T follicular helper cell (primary cell): ENCODE measurements around the gene CELSR2.
"Not testable (repeated sequence)": the region's sequence is repeated elsewhere in the genome, so short reads cannot be mapped to it uniquely, and the experiment has no call there.

Experiments used
- DNase-seq: peaks from one replicate; pipeline ENCODE4 v3.0.0-alpha.2; 2020; ENCODE audit warnings: low read depth
- total RNA-seq, 2 experiments: gene quantifications; one replicate each; lab custom pipeline; 2026; lab: John Stamatoyannopoulos, UW

Gene CELSR2, protein sequence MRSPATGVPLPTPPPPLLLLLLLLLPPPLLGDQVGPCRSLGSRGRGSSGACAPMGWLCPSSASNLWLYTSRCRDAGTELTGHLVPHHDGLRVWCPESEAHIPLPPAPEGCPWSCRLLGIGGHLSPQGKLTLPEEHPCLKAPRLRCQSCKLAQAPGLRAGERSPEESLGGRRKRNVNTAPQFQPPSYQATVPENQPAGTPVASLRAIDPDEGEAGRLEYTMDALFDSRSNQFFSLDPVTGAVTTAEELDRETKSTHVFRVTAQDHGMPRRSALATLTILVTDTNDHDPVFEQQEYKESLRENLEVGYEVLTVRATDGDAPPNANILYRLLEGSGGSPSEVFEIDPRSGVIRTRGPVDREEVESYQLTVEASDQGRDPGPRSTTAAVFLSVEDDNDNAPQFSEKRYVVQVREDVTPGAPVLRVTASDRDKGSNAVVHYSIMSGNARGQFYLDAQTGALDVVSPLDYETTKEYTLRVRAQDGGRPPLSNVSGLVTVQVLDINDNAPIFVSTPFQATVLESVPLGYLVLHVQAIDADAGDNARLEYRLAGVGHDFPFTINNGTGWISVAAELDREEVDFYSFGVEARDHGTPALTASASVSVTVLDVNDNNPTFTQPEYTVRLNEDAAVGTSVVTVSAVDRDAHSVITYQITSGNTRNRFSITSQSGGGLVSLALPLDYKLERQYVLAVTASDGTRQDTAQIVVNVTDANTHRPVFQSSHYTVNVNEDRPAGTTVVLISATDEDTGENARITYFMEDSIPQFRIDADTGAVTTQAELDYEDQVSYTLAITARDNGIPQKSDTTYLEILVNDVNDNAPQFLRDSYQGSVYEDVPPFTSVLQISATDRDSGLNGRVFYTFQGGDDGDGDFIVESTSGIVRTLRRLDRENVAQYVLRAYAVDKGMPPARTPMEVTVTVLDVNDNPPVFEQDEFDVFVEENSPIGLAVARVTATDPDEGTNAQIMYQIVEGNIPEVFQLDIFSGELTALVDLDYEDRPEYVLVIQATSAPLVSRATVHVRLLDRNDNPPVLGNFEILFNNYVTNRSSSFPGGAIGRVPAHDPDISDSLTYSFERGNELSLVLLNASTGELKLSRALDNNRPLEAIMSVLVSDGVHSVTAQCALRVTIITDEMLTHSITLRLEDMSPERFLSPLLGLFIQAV (N-terminal part only)
- total RNA-seq, result 3.1 to 13.9 reads per million in 2 experiments

DNA sequence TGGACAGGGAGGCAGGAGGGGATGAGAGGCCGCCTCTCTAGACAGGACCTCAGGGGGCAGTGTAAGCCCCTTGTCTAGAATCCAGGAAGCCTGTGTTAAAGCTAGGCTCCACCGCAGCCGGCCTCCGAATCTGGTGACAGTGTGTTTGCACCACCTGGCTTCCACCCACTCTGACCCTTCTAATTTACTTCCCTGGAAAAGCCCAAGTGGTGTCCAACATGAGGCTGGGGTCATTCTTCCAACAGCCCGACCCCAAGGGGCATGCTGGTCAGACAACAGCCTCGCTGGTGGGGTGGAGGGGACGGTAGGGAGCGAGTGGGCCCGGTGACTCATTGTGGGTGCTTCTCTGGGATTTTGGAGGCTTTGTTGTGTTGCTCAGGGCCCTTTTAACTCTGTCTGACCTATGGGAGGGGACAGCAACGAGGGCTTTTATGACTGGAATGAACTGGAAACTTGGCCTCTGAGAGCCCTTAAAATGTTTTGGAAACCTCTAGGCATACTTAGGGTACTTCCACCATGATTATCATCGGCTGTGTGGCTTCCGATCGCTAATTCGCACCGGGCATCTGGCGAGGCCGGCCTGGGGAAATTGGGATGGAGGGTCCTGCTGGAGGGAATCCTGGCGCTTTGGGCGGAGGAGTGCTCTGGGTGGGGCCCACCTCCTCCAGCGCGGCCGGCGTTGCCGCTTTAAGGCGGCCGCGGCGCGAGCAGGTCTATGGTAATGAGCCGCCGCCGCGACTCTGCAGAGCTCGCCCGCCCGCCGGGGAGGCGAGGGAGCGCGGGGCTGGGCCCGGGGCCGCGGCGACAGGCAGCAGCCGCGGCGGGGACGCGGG is at the start of gene CELSR2:
Gene CELSR2 (plus strand): TSS at position 743 of the 833 bp plus-strand sequence. CDS start 541 bp downstream, outside the sequence.
- peak; percentile 50 for DNase-seq

DNA sequence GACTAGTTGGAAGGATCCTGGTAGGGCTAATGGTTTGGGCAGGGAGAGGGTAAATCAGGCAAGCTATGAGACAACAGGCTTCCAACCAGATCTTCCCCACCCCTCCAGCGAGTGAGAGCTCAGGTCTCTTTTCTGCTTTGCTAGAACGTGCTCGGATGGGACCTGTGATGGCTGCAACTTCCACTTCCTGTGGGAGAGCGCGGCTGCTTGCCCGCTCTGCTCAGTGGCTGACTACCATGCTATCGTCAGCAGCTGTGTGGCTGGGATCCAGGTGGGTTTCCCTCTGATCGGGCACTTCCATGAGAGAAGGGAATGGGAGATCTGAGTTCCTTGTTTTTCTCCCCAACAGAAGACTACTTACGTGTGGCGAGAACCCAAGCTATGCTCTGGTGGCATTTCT is 49.6 kb upstream of the CELSR2 start:
- DNase-seq, result no peak

- no peak for DNase-seq
Measured at GRCh38 chr1:109201123-109201703, 48.1 kb upstream of the CELSR2 start.

GRCh38 chr1:109204484-109204883 is 44.9 kb upstream of the CELSR2 start:
- DNase-seq, result no peak

DNA sequence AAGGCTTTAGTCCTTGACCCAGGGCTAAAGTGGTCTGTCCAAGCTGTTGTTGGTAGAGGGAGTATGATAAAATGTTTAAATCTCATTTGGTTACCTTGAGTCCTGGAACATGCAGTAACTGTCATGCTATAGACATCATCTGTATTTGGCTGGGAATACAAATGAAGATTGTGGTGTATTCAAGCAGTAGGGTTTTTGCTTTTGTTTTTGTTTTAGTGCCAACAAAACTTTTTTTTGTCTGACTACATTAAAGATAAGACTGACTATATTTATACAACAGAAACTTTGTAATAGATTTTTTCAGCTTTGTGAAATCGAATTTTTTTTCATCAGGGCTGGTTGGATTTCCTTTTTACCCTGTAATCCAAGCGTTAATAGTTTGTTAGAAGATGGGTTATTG is 43.0 kb upstream of the CELSR2 start:
- no peak for DNase-seq

DNA sequence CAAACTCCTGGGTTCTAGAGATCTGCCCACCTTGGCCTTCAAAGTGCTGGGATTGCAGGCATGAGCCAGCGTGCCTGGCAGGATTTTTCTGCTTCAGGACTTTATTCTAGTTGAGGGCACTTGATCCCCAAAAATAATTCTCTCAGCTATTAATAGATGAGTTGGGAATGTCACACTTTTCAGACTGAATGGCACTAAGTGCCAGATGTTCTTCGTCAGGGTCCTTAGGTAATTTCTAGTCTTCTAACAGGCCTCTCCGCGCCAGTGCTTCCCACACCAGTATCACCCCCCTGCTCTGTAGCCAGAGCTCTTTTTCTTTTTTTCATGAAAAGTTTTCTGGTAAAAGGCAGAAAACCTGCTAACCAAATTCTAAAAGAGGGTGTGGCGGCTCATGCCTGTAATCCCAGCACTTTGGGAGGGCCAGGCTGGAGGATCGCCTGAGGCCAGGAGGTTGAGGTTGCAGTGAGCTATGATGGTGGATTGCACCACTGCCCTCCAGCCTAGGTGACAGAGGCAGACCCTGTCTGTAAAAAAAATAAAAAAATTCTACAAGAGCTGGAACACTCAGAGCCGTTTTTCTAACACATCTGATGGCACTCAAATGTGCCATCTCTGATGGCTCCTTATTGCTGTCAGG is 41.8 kb upstream of the CELSR2 start:
- no peak for DNase-seq

- DNase-seq, result no peak
Measured at GRCh38 chr1:109208394-109208793, 40.9 kb upstream of the CELSR2 start.

GRCh38 chr1:109208836-109209463 is 40.4 kb upstream of the CELSR2 start:
- no peak for DNase-seq

GRCh38 chr1:109210058-109210457 is 39.3 kb upstream of the CELSR2 start:
- no peak for DNase-seq

DNA sequence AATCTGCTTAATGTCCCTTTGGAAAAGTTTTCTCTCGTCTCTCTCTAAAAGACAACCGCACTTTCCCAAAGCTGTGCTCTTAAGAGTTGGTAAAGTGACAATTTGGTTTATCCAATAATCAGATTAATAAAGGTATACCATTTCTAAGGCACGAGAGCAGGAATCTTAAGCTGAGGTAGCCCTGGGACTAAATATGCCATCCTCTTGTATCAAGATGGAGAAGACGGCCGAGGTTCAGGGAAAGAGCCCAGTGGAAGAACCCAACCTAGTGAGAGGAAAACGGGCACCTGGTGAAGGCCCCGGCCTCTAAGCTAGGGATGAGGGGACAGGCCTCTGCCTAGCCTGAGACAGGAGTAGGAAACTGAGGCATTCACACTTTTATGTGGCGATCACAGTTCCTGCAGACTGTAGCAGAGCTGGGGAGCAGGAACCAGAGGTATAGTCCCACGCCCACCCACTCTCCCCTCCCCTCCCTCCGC is 36.0 kb upstream of the CELSR2 start:
- DNase-seq, result no peak

GRCh38 chr1:109213824-109214693 is 35.3 kb upstream of the CELSR2 start, which contains the start of gene SARS1:
Gene SARS1 (plus strand): TSS chr1:109213918. CDS start chr1:109213993, 75 bp downstream.
- peak; percentile 79 for DNase-seq

DNA sequence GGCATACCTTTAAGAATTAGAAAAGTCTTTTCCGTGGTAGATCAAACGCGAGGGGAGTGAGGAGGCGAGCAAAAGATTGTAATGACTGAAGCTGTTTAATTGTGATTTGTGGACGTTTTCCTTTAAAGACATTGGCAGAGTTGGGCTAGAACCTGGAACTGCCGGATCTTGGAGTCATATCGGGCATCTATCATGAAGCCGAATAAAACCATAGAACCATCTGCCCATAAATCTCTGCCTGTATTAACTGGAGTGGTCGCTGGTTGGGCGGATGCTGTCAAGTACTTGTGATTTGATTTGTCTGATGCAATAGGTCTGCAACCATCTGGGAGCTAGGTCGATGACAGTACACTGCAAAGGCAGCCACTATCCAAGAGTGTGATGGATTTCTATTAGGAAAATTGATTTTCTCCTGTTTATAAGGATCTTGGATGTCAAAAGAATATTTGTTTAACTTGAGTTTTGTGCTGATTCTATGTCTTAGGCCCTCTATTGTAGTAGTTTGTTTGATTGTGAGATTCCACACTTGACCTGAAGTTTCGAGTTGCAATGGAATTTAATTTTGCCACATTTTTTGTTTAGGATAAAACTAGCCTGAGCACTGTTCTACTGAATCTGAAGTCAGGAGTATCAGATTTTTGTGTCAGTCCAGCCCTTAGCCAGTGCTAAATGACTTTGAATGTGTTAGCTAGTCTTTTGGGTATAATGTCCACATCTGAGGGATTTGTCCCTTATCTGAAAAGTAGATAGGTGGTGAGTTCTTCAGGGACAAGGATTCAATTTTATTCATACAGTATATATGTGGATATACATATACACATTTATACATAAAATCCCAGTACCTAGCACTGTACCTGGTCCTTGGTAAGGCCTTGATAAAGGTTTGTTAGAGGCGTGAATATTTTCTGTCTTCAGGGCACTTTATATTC is 34.4 kb upstream of the CELSR2 start:
- DNase-seq, result no peak

- DNase-seq, result no peak
Measured at GRCh38 chr1:109216662-109217061, 32.7 kb upstream of the CELSR2 start.

- DNase-seq, result no peak
Measured at GRCh38 chr1:109218516-109218915, 30.8 kb upstream of the CELSR2 start.

DNA sequence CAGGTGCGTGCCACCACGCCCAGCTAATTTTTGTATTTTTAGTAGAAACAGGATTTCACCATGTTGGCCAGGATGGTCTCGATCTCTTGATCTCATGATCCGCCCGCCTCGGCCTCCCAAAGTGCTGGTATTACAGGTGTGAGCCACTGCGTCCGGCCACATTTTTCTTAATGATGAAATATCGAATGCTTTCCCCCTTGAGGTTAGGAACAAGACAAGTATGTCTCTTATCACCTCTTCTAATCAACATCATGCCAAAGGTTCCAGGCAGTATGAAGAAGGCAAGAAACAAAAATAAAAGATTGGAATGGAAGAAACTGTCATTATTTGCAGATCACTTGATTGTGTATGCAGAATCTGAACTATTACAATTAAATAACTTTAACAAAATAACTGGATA is 28.1 kb upstream of the CELSR2 start:
- not testable (repeated sequence) for DNase-seq

DNA sequence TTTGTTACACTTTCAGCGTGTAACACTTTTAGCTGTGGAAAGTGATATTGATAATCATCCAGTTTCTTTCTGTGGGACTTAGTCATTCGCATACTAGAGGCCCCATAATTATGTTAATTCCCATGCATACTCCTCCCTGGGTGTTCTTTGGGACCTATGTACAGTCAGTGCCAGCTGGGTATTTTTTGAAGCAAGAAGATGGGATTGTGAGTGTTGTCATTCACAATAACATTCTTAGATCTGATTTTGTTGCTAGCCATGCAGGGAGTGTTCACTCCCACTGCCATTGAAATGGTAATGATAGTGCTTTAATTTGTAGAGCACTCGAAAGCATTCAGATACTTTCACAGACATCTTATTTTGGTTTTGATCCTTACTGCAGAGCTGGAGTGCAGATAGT is 24.0 kb upstream of the CELSR2 start:
- no peak for DNase-seq

DNA sequence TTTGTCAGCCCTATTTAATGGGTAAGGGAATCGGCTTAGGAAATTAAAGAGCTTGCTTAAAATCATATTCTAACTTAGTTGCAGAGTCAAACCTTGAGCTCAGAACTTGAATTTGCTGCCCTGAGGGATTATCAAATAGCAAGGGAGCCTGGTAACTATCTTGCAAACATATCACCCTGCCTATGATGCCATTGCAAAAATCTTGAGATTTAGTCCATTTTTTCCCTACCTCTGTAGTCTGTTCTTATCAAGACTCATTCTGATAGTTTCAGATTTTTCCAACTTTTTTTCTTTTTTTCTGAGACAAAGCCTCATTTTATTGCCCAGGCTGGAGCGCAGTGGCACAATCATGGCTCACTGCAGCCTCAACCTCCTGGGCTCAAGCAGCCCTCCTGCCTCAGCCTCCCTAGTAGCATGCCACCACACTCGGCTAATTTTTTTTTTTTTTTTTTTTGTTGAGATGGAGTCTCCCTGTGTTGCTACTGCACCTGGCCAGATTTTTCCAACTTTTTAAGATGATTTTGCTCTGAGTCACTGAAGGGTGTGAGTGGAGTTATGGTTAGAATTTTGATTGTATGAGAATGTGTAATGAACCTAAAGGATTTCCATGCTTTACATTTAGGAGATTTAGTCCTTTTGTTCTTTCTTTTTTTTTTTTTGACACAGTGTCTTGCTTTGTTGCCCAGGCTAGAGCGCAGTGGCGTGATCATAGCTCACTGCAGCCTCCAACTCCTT is 23.5 kb upstream of the CELSR2 start:
- no peak for DNase-seq
